HCT116 (cell line): ENCODE results near the gene ABCA1. TPM values are rescaled to one million over a fixed set of nuclear protein-coding genes. Genes with fewer than 3 reads are reported as not detected.
"Not testable (repeated sequence)": the region's sequence is repeated elsewhere in the genome, so short reads cannot be mapped to it uniquely, and the experiment has no call there.

Experiments used
- ATAC-seq: fragments of 200-7000 bp; cut with Tn5 transposase; 2 replicates; pipeline ENCODE4 v1.9.1; 2020; ENCODE audit warnings: mild to moderate bottlenecking, moderate library complexity
- BruUV-seq: library from RNA; stranded (reverse); fragments of 400-500 nt; replicated peaks from 2 replicates; lab custom pipeline; 2021; lab: Mats Ljungman, UMichigan
- CTCF ChIA-PET: fragments of 300-600 bp; sonication (Branson Sonifier 250); formaldehyde crosslinking; loops from one replicate; lab custom pipeline; 2021; ENCODE audit warnings: antibody characterized with exemption; lab: Charles Lee
- POLR2A ChIA-PET: fragments of 300-600, 350-600 bp; sonication (Branson Sonifier 250); formaldehyde crosslinking; loops from one replicate; lab custom pipeline; 2021; ENCODE audit warnings: antibody characterized with exemption; lab: Charles Lee
- RAD21 ChIA-PET, 2 experiments: fragments of 300-600 bp; sonication (Branson Sonifier 250); formaldehyde crosslinking; loops; one replicate each; lab custom pipeline; 2023; ENCODE audit warnings: low total read pairs in 2 of 2; ENCODE audit not compliant: uncharacterized antibody in 2 of 2, unreplicated experiment in 2 of 2, low non-redundant PET in 1 of 2; lab: Charles Lee
- DNase-seq: peaks from one replicate; pipeline ENCODE4 v3.0.0-alpha.2; 2010; ENCODE audit warnings: low read depth, low spot score
- H2AFZ ChIP-seq: fragments of 200-600 bp; shearing (Covaris generic), sonication (generic); 2 replicates; pipeline ENCODE4 v1.6.1; 2017; ENCODE audit warnings: low read depth, mixed run types, mixed read lengths, antibody characterized with exemption, low read length; ENCODE audit not compliant: poor library complexity, severe bottlenecking
- H3K27ac ChIP-seq: 2 replicates; pipeline ENCODE4 v1.5.1; 2012; ENCODE audit warnings: low read depth, low read length
- H3K27me3 ChIP-seq: fragments of 200-600 bp; sonication (generic); 2 replicates; pipeline ENCODE4 v1.6.1; 2016; ENCODE audit warnings: mixed run types, low read length, mixed read lengths; ENCODE audit not compliant: insufficient read depth
- H3K36me3 ChIP-seq, 2 experiments: fragments of 200-500 bp in 1 of 2; fragments of 200-600 bp in 1 of 2; sonication (Bioruptor generic) in 1 of 2; sonication (generic) in 1 of 2; 2 replicates each; pipeline versions ENCODE4 v1.5.1 to v1.6.1; 2014 to 2016; ENCODE audit warnings: low read length in 2 of 2, inconsistent platforms in 1 of 2, mixed read lengths in 1 of 2, mixed run types in 1 of 2; ENCODE audit not compliant: insufficient read depth in 2 of 2, control insufficient read depth in 1 of 2
- H3K4me1 ChIP-seq, 2 experiments: fragments of 200-600 bp in 1 of 2; sonication (generic) in 1 of 2; 2 replicates each; pipeline versions ENCODE4 v1.5.1 to v1.6.1; 2012 to 2017; ENCODE audit warnings: low read length in 2 of 2, inconsistent platforms in 1 of 2, mild to moderate bottlenecking in 1 of 2, mixed read lengths in 1 of 2, mixed run types in 1 of 2, moderate library complexity in 1 of 2; ENCODE audit not compliant: insufficient read depth in 2 of 2, control insufficient read depth in 1 of 2
- H3K4me2 ChIP-seq: fragments of 200-600 bp; sonication (generic); 2 replicates; pipeline ENCODE4 v1.6.1; 2017; ENCODE audit warnings: mixed run types, low read length, mixed read lengths
- H3K4me3 ChIP-seq, 2 experiments: fragments of 200-600 bp in 1 of 2; sonication (generic) in 1 of 2; replicated peaks in 1 of 2; 2 replicates each; pipeline ENCODE4 v1.5.1; 2011 to 2016; ENCODE audit warnings: low read length in 2 of 2, control low read depth in 1 of 2, low read depth in 1 of 2, mild to moderate bottlenecking in 1 of 2, mixed read lengths in 1 of 2, mixed run types in 1 of 2
- H3K79me2 ChIP-seq: fragments of 200-600 bp; sonication (generic); 2 replicates; pipeline ENCODE4 v1.6.1; 2017; ENCODE audit warnings: mild to moderate bottlenecking, mixed run types, low read length, moderate library complexity, mixed read lengths; ENCODE audit not compliant: insufficient read depth
- H3K9ac ChIP-seq: fragments of 200-600 bp; sonication (generic); 2 replicates; pipeline ENCODE4 v1.6.1; 2016; ENCODE audit warnings: low read length, mixed read lengths
- H3K9me2 ChIP-seq: fragments of 200-600 bp; sonication (generic), shearing (Covaris generic); 2 replicates; pipeline ENCODE4 v1.6.1; 2017; ENCODE audit warnings: mixed run types, mild to moderate bottlenecking, moderate library complexity; ENCODE audit not compliant: insufficient read depth
- H3K9me3 ChIP-seq, 2 experiments: fragments of 200-500 bp in 1 of 2; fragments of 200-600 bp in 1 of 2; sonication (Bioruptor generic) in 1 of 2; sonication (generic) in 1 of 2; 2 replicates each; pipeline ENCODE4 v1.6.1; 2014 to 2017; ENCODE audit warnings: low read length in 2 of 2, mixed read lengths in 2 of 2, inconsistent platforms in 1 of 2, low read depth in 1 of 2, mild to moderate bottlenecking in 1 of 2, mixed run types in 1 of 2, moderate library complexity in 1 of 2; ENCODE audit not compliant: control insufficient read depth in 1 of 2, insufficient read depth in 1 of 2
- H4K20me1 ChIP-seq: fragments of 200-600 bp; sonication (generic), shearing (Covaris generic); 2 replicates; pipeline ENCODE4 v1.6.1; 2017; ENCODE audit warnings: mixed run types, mild to moderate bottlenecking, moderate library complexity; ENCODE audit not compliant: insufficient read depth
- CBX3 ChIP-seq: IDR thresholded peaks from 2 replicates; pipeline ENCODE4 v1.6.1; 2012; ENCODE audit warnings: low read depth
- CEBPB ChIP-seq: IDR thresholded peaks from 2 replicates; pipeline ENCODE4 v1.6.1; 2012; ENCODE audit warnings: low read depth
- ELF1 ChIP-seq: IDR thresholded peaks from 2 replicates; pipeline ENCODE4 v1.6.1; 2012; ENCODE audit warnings: low read depth, borderline replicate concordance
- EZH2phosphoT487 ChIP-seq: fragments of 200-600 bp; IDR thresholded peaks from 2 replicates; pipeline ENCODE4 v1.6.1; 2018; ENCODE audit warnings: antibody characterized with exemption, borderline replicate concordance
- FOSL1 ChIP-seq: IDR thresholded peaks from 2 replicates; pipeline ENCODE4 v1.6.1; 2012; ENCODE audit warnings: low read depth
- JUND ChIP-seq: IDR thresholded peaks from 2 replicates; pipeline ENCODE4 v1.6.1; 2012
- POLR2A ChIP-seq: IDR thresholded peaks from 2 replicates; pipeline ENCODE4 v1.7.0; 2011; ENCODE audit warnings: borderline replicate concordance; ENCODE audit not compliant: insufficient read depth, insufficient read length; ENCODE audit errors: extremely low read depth
- POLR2AphosphoS5 ChIP-seq: IDR thresholded peaks from 2 replicates; pipeline ENCODE4 v1.6.1; 2011; ENCODE audit warnings: mild to moderate bottlenecking, low read depth, low read length, moderate library complexity
- RAD21 ChIP-seq: IDR thresholded peaks from 2 replicates; pipeline ENCODE4 v1.6.1; 2012; ENCODE audit warnings: low read depth, mild to moderate bottlenecking
- REST ChIP-seq: IDR thresholded peaks from 2 replicates; pipeline ENCODE4 v1.6.1; 2012; ENCODE audit warnings: low read depth
- SIN3A ChIP-seq: IDR thresholded peaks from 2 replicates; pipeline ENCODE4 v1.6.1; 2012; ENCODE audit warnings: low read depth
- SP1 ChIP-seq: IDR thresholded peaks from 2 replicates; pipeline ENCODE4 v1.6.1; 2012; ENCODE audit warnings: low read depth
- ZFX ChIP-seq: fragments of 450-650 bp; IDR thresholded peaks from 2 replicates; pipeline ENCODE4 v1.6.1; 2017
- intact Hi-C: fragments of 100-400 bp; cut with micrococcal nuclease; formaldehyde crosslinking; loops from 2 replicates; pipeline ENCODE4 v1.10.0; 2022
- total RNA-seq: library from RNA; stranded (reverse); gene quantifications from one replicate; pipeline ENCODE4 v1.2.1, GENCODE V29; 2021; ENCODE audit not compliant: unreplicated experiment
- TF ChIP-seq, protein P1 (sequence below): IDR thresholded peaks from 2 replicates; pipeline ENCODE4 v1.6.1; 2011; ENCODE audit warnings: mild to moderate bottlenecking, low read length, moderate library complexity; ENCODE audit not compliant: insufficient replicate concordance; ENCODE audit errors: extremely low read depth
- TF ChIP-seq, protein P2 (sequence below), 3 experiments: fragments of 200-600 bp in 1 of 3; sonication (generic) in 1 of 3; IDR thresholded peaks in 2 of 3; conservative IDR thresholded peaks in 1 of 3; 2 replicates each; pipeline ENCODE4 v1.5.1; 2012 to 2017; ENCODE audit warnings: low read depth in 2 of 3, low read length in 2 of 3, antibody characterized with exemption in 1 of 3, borderline replicate concordance in 1 of 3, control low read depth in 1 of 3, mild to moderate bottlenecking in 1 of 3, mixed read lengths in 1 of 3, mixed run types in 1 of 3, moderate library complexity in 1 of 3; ENCODE audit not compliant: insufficient read depth in 1 of 3

ABCA1 gene
- total RNA-seq, 1 experiment from 2014 or later: 0.89 TPM

DNA sequence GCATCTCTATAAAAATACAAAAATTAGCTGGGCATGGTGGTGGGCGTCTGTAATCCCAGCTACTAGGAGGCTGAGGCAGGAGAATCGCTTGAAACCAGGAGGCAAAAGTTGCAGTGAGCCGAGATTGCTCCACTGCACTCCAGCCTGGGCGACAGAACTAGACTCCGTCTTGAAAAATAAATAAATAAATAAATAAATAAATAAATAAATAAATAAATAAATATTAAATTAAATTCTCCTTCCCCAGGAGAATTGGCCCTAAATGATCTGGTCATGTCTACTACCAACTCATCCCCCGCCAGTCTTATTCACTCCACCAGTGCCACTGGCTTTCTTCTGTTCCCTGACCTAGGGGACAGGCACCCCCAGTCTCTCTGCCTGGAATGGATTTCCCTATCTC lies 29.6 kb downstream of the ABCA1 start:
- H4K20me1 ChIP-seq, H3K9ac ChIP-seq, H3K79me2 ChIP-seq, H3K4me3 ChIP-seq, H2AFZ ChIP-seq, POLR2A ChIA-PET, ATAC-seq, H3K9me2 ChIP-seq, H3K4me1 ChIP-seq, H3K9me3 ChIP-seq, H3K36me3 ChIP-seq, intact Hi-C loops, H3K27me3 ChIP-seq, CTCF ChIA-PET, BruUV-seq, DNase-seq, H3K27ac ChIP-seq, H3K4me2 ChIP-seq, RAD21 ChIA-PET: not testable (repeated sequence)

DNA sequence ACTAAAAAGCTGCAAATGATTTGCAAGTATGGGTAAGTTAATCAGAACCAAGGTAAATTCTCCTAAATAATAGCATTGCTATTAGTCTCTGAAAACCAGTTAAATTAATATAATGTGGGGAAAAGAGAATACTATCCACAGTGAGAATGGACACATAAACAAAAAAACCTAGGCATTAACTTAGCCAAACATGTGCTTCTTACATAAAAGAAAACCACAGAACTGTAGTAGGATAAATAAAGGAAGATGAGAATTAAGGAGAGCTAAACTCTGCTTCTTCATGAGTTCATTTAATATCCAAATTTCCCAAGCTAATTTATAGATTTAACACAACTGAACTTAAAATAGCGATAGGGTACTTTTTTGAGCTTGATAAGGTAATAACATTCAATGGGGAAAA lies 31.8 kb downstream of the ABCA1 start:
- Histone ChIP-seq H3K9me3 (no peaks in the 10 kb centered on the region), H3K9me2 (no peaks in the 10 kb centered on the region), H3K4me3 (no peak overlapping the region), H2AFZ (no peak overlapping the region), H3K27ac (no peak overlapping the region), H3K27me3 (no peaks in the 10 kb centered on the region), H3K4me2 (no peak overlapping the region), H3K36me3 (no peaks in the 10 kb centered on the region), H3K79me2 (no peaks in the 10 kb centered on the region), H3K4me1 (no peaks in the 10 kb centered on the region), H3K9ac (no peak overlapping the region), H4K20me1 (no peaks in the 10 kb centered on the region)
- ChIA-PET CTCF (interaction anchor here (0.7 kb wide), 1 partner anchor 244 kb away, joined by 3 read pairs; no protein-coding TSS in a partner anchor), POLR2A (no interaction called here), RAD21 (no interaction called here)
- no TSS peak for BruUV-seq
- no peak for DNase-seq
- intact Hi-C loops: no loop called here
- ATAC-seq: no peak
- TF ChIP-seq EZH2phosphoT487 (no peak), ELF1 (no peak), ZFX (no peak), FOSL1 (no peak), CEBPB (no peak), JUND (no peak), RAD21 (no peak), CBX3 (no peak), SP1 (no peak), POLR2A (no peak), SIN3A (no peak), POLR2AphosphoS5 (no peak), REST (no peak)
- TF ChIP-seq, protein P1, sequence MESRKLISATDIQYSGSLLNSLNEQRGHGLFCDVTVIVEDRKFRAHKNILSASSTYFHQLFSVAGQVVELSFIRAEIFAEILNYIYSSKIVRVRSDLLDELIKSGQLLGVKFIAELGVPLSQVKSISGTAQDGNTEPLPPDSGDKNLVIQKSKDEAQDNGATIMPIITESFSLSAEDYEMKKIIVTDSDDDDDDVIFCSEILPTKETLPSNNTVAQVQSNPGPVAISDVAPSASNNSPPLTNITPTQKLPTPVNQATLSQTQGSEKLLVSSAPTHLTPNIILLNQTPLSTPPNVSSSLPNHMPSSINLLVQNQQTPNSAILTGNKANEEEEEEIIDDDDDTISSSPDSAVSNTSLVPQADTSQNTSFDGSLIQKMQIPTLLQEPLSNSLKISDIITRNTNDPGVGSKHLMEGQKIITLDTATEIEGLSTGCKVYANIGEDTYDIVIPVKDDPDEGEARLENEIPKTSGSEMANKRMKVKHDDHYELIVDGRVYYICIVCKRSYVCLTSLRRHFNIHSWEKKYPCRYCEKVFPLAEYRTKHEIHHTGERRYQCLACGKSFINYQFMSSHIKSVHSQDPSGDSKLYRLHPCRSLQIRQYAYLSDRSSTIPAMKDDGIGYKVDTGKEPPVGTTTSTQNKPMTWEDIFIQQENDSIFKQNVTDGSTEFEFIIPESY: no peak
- TF ChIP-seq, protein P2, sequence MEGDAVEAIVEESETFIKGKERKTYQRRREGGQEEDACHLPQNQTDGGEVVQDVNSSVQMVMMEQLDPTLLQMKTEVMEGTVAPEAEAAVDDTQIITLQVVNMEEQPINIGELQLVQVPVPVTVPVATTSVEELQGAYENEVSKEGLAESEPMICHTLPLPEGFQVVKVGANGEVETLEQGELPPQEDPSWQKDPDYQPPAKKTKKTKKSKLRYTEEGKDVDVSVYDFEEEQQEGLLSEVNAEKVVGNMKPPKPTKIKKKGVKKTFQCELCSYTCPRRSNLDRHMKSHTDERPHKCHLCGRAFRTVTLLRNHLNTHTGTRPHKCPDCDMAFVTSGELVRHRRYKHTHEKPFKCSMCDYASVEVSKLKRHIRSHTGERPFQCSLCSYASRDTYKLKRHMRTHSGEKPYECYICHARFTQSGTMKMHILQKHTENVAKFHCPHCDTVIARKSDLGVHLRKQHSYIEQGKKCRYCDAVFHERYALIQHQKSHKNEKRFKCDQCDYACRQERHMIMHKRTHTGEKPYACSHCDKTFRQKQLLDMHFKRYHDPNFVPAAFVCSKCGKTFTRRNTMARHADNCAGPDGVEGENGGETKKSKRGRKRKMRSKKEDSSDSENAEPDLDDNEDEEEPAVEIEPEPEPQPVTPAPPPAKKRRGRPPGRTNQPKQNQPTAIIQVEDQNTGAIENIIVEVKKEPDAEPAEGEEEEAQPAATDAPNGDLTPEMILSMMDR (IDR thresholded peaks at IDR 0.05 in 2 of 3, conservative IDR thresholded peaks at IDR 0.05 in 1 of 3; ENCODE audit: borderline replicate concordance in 1 of 3, insufficient read depth in 1 of 3, low read depth in 2 of 3, low read length in 2 of 3): no peak
